Upper lobe of left lung (tissue), 6 donors: ENCODE results near the gene CCDC69. TPM values are rescaled to one million over a fixed set of nuclear protein-coding genes. Genes with fewer than 3 reads are reported as not detected.
A peak's percentile ranks its signal among the peaks of the same experiment; 100 is the strongest.

ENCODE experiments used
- ATAC-seq, 2 donors: fragments of 200-7000 bp; cut with Tn5 transposase; one replicate each; pipeline ENCODE4 v1.9.1; 2022; ENCODE audit warnings: mild to moderate bottlenecking in 2 of 2, moderate library complexity in 2 of 2; ENCODE audit not compliant: low FRiP score in 2 of 2
- DNase-seq, 2 donors: peaks; one replicate each; pipeline ENCODE4 v3.0.0-alpha.2; 2019 to 2020
- H3K27ac ChIP-seq, 4 donors: fragments of 200-600 bp; sonication (generic); one replicate each; pipeline ENCODE4 v1.5.1; 2016 to 2019
- H3K27me3 ChIP-seq, 4 donors: fragments of 200-600 bp; sonication (generic); one replicate each; pipeline ENCODE4 v1.5.1; 2017 to 2019
- H3K36me3 ChIP-seq, 4 donors: fragments of 200-600 bp; sonication (generic); one replicate each; pipeline ENCODE4 v1.5.1; 2016 to 2019
- H3K4me1 ChIP-seq, 4 donors: fragments of 200-600 bp; sonication (generic); one replicate each; pipeline ENCODE4 v1.5.1; 2018 to 2019
- H3K4me3 ChIP-seq, 4 donors: fragments of 200-600 bp; sonication (generic); one replicate each; pipeline ENCODE4 v1.5.1; 2017 to 2019; ENCODE audit warnings: mild to moderate bottlenecking in 2 of 4, moderate library complexity in 1 of 4
- H3K9me3 ChIP-seq, 4 donors: fragments of 200-600 bp; sonication (generic); one replicate each; pipeline ENCODE4 v1.5.1; 2018 to 2019
- CTCF ChIP-seq, 6 experiments: fragments of 450-650 bp in 4 of 6; fragments of 200-600 bp in 2 of 6; sonication (generic) in 2 of 6; IDR thresholded peaks; one replicate each; pipeline ENCODE4 v1.5.1; 2016 to 2019; ENCODE audit warnings: antibody characterized with exemption in 6 of 6
- EP300 ChIP-seq, 4 donors: sonication (generic); formaldehyde crosslinking; IDR thresholded peaks; one replicate each; pipeline ENCODE4 v1.5.1; 2017; ENCODE audit warnings: antibody characterized with exemption in 4 of 4, control low read depth in 2 of 4
- POLR2A ChIP-seq, 4 donors: fragments of 450-650 bp; IDR thresholded peaks; one replicate each; pipeline ENCODE4 v1.5.1; 2016 to 2017; ENCODE audit warnings: antibody characterized with exemption in 4 of 4, mild to moderate bottlenecking in 2 of 4
- POLR2AphosphoS5 ChIP-seq, 2 donors: sonication (generic); formaldehyde crosslinking; IDR thresholded peaks; one replicate each; pipeline ENCODE4 v1.5.1; 2017; ENCODE audit warnings: antibody characterized with exemption in 2 of 2
- WGBS, 2 donors: methylation state at CpG; one replicate each; pipeline ENCODE4 v1.1.5; 2017 to 2018; 5-methylcytosine and 5-hydroxymethylcytosine counted together
- total RNA-seq, 6 donors: library from RNA; depleted of rRNA in 4 of 6; stranded (reverse); fragments of >200 nt in 4 of 6; gene quantifications; one replicate each; pipeline versions ENCODE4 v1.1.0 to v1.2.1, GENCODE V29; 2016 to 2021
- donor health status: DM: no; HTN: no; CAD: no; lungs with moderate emphysema.
- donor health status: DM: no; HTN: yes; CAD: no; lungs with severe emphysema.

CCDC69 gene
- total RNA-seq, 6 donors from 2014 or later: 61.0 to 119 (median 92.6) TPM

- TF ChIP-seq EP300 (IDR thresholded peaks at IDR 0.05) (no peak), POLR2AphosphoS5 (IDR thresholded peaks at IDR 0.05) (no peak), CTCF (IDR thresholded peaks at IDR 0.05) (no peak), POLR2A (IDR thresholded peaks at IDR 0.05) (no peak)
- Histone ChIP-seq H3K4me3 (no peak overlapping the region), H3K4me1 (peaks cover 32 to 43% (median 36%) of the 10 kb centered on the region in 4 donors), H3K27me3 (no peaks in the 10 kb centered on the region), H3K36me3 (no peaks in the 10 kb centered on the region), H3K27ac (no peak overlapping the region), H3K9me3 (no peaks in the 10 kb centered on the region)
- WGBS, 2 donors: 75 to 79% methylated on average over 9 of the region's 9 CpGs
- ATAC-seq: no peak
- no peak for DNase-seq
Measured at GRCh38 chr5:151159649-151160373, 64.1 kb downstream of the CCDC69 start.

GRCh38 chr5:151158287-151158661 lies 65.6 kb downstream of the CCDC69 start:
- 14 to 23% methylated on average over 6 of the region's 6 CpGs for WGBS, 2 donors
- Histone ChIP-seq H3K4me1 (peaks cover 38 to 44% (median 41%) of the 10 kb centered on the region in 4 donors), H3K27ac (peak overlapping the region; percentile 79 to 93 (median 88))

GRCh38 chr5:151157426-151158286 lies 66.2 kb downstream of the CCDC69 start, which contains the start of gene ANXA6:
Gene ANXA6 (minus strand): TSS chr5:151157779. CDS start chr5:151147901, 9,878 bp downstream.
- DNase-seq: peak; percentile 94 to 96
- Histone ChIP-seq H3K36me3 (no peaks in the 10 kb centered on the region), H3K4me3 (peak within 1 kb of the TSS; percentile 76 to 83 (median 80)), H3K9me3 (no peaks in the 10 kb centered on the region), H3K27ac (peak within 1 kb of the TSS; percentile 79 to 93 (median 88)), H3K27me3 (no peaks in the 10 kb centered on the region), H3K4me1 (peaks cover 38 to 48% (median 45%) of the 10 kb centered on the region in 4 donors)
- TF ChIP-seq POLR2AphosphoS5 (IDR thresholded peaks at IDR 0.05) (peak; percentile 59 to 68), CTCF (IDR thresholded peaks at IDR 0.05) (peak in 1 of 6 experiments; percentile 22), EP300 (IDR thresholded peaks at IDR 0.05) (no peak), POLR2A (IDR thresholded peaks at IDR 0.05) (peak in 2 of 4 donors; percentile 34 to 72)
- WGBS, 2 donors: 0 to 3% methylated on average over 7 to 19 of the region's 60 CpGs
- peak; percentile 96 to 99 for ATAC-seq

More at GRCh38 chr5:151158287-151158661, 65.6 kb downstream of the CCDC69 start:
- no peaks in the 10 kb centered on the region for H3K9me3 ChIP-seq
- H3K4me3 ChIP-seq: peak overlapping the region in 3 of 4 donors; percentile 76 to 81 (median 80)
- H3K27me3 ChIP-seq: no peaks in the 10 kb centered on the region
- H3K36me3 ChIP-seq: no peaks in the 10 kb centered on the region
- TF ChIP-seq POLR2AphosphoS5 (IDR thresholded peaks at IDR 0.05) (no peak), POLR2A (IDR thresholded peaks at IDR 0.05) (no peak), CTCF (IDR thresholded peaks at IDR 0.05) (no peak), EP300 (IDR thresholded peaks at IDR 0.05) (no peak)
- no peak for ATAC-seq
- DNase-seq: no peak

- peak overlapping the region; percentile 79 to 93 (median 88) for H3K27ac ChIP-seq
- no peaks in the 10 kb centered on the region for H3K9me3 ChIP-seq
- DNase-seq (no peak), ATAC-seq (peak; percentile 49 to 52)
- TF ChIP-seq EP300 (IDR thresholded peaks at IDR 0.05) (no peak), CTCF (IDR thresholded peaks at IDR 0.05) (peak in 1 of 6 experiments; percentile 23)
- peaks cover 44 to 57% (median 54%) of the 10 kb centered on the region in 4 donors for H3K4me1 ChIP-seq
- peaks cover 0 to 3% (median 0%) of the 10 kb centered on the region in 4 donors for H3K36me3 ChIP-seq
- H3K27me3 ChIP-seq: no peaks in the 10 kb centered on the region
- WGBS, 2 donors: 24 to 44% methylated on average over 10 to 19 of the region's 20 CpGs
- H3K4me3 ChIP-seq: peak overlapping the region; percentile 76 to 83 (median 80)
Measured at GRCh38 chr5:151156507-151157420, 67.1 kb downstream of the CCDC69 start.
